RPMI8226 (cell line): ENCODE results near the gene LHX4.
"Not testable (repeated sequence)": the region's sequence is repeated elsewhere in the genome, so short reads cannot be mapped to it uniquely, and the experiment has no call there.

Experiments used
- DNase-seq: peaks from one replicate; pipeline ENCODE4 v3.0.0-alpha.2; 2015

Gene LHX4

DNA sequence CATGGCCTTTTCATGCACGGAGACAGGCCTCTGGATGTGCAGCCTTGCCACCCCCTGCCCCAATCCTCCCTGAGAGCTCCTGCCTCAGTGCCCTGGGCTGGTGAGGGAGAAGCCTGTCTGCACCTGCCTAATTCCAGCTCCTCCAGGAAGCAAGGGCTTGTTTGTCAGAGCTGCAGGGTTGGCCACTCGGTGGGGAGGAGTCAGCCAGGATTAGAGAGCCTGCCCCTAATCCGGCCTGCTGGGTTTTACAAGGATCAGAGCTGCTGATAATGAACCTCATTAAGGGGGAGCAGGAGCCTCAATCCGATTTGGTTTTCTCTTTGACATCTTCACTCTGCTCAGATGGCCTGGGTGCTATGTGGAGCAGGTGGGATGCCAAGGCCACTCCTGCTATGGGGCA, 31.9 kb upstream of the LHX4 start:
- DNase-seq, result no peak

DNA sequence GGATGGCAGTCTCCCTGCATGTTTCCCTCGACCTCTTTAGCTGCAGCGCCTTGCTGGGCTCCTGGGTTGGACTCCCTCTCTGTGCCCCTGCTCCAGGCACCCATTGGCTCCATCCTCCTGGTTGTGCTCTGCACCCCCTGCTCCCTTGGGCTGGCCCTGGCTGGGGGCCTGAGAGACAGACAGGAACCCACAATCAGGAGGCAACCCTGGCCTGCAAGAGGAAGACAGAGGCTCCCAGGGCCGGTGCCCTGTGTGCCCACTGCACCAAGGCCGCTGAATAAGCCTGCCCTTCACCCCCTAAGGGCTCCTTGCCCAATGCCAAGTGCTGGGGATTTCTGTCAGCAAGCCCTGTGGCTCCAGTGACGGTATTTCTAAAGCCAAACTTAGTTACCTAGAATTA, 31.5 kb upstream of the LHX4 start:
- DNase-seq, result no peak

DNA sequence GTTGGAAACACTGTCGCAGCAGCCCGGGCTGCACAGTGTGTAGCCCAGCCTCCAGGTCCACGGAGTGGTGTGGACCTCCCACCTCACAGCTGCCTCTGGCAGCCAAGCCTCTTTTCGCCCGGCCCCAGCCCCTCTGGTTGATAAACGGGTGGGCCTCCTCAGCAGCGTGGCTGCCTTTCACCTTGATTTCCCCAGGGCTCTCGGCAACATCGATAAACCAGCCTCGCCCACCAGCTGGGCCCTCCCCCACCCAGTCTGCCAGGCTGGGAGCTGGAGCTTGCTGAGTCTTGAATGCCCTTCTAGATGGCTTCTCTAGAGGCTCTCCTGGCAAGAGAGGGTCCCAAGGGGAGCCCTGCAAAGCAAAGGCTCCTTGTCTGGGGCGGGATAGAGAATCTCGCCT, 31.0 kb upstream of the LHX4 start:
- no peak for DNase-seq

DNA sequence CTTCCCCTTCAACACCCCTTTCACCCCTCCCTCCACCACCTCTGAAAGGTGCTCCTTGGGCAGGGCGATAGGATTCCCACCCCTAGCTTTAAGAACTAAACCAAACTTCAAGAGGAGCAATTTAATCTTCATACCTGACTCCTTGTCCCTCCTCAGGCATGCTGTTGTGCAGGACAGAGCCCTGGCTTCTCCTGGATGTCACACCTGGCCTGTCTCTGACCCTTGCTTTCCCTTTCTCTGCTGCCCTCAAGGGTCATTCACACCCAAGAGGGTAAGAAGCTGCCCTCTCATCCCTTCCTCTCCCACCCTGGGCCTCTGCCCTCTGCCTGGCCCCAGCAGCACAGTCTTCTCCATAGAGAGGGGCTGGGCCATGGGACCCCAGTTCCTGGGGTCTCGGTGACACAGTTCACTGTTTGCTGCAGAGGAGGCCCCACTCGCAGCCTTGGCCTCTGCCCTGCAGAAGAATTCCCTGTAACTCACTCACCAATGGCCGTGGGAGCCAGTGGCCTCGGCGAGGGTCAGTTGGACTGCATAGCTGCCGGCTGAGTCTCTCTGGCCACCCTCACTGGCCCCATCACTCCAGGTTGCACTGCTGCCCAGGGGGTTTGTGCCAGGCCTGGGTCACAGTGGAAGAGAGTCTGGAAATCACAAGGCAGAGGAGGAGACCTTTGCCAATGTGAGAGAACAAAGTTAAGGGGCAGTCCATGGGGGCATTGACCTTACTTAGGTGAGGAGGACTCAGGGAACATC, 28.4 kb upstream of the LHX4 start:
- DNase-seq, result no peak

DNA sequence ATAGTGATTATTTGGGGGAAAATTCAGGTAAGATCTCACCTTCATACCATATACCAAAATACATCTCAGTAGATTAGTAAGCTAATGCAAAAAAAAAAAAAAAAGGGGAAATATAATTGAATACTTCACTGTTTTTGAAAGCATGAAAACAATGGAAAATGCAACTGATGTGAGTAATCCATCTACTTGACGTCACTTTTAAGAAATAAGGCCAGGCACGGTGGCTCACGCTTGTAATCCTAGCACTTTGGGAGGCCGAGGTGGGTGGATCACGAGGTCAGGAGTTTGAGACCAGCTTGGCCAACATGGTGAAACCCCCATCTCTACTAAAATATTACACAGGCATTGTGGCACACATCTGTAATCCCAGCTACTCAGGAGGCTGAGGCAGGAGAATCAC, 27.5 kb upstream of the LHX4 start:
- not testable (repeated sequence) for DNase-seq

DNA sequence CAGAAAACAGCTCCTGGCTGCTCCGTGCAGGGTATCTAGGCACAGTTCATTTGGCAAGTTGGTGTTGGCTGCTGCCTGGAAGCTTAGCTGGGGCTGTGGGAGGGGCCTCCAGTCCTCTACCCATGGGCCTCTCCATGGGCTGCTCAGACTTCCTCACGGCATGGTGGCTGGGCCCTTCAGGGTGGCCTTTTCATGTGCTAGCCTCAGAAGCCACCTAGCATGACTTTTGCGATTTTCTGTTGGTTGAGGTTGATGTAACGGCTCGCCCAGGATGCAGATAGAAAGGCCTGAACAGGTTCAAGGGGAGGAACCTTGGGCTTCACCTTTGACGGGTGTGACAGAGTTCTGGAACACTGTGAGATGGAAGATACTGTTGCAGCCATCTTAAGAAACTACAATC, 25.8 kb upstream of the LHX4 start:
- DNase-seq, result no peak

DNA sequence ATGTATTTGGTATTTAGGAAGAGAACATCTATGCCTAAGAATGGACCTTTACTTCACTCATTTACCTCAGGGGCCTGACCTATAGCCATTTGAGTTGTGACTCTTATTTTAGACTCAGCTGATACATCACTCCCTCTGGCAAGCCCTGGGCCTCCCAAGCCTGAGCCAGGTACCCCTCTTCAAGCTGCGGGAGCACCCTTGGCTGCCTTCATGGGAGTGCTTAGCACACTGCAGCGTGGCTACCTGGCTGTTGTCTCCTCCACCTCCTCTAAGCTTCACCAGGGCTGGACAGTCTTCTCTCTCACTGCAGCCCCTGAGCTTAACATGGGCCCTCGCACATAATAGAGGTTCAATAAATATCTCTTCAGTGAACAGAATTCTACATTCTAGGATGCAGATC, 23.5 kb upstream of the LHX4 start:
- DNase-seq, result no peak

DNA sequence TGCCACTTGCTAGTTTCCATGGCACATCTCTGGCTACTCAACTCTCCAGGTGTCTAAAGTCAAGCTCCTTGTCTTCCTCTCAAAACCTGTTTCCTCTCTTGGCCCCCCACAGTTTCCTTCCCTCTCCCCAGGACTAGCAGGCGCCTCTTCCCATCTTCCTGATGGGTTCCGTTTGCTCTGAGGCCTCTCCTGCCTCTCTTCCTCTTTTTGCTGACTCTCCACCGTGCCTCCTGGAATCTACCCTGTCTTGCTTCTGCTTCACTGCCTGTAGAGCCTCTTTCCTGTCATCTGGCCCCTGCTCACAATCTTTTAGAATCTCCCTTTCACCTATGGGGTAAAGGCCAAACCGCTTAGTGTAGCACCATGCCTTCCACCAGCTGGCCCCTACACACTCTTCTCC, 21.8 kb upstream of the LHX4 start:
- DNase-seq, result no peak

- DNase-seq, result no peak
Measured at GRCh38 chr1:180210008-180210620, 19.9 kb upstream of the LHX4 start.

GRCh38 chr1:180211156-180211859, 18.8 kb upstream of the LHX4 start:
- DNase-seq, result no peak

- DNase-seq, result no peak
Measured at GRCh38 chr1:180211860-180212229, 18.2 kb upstream of the LHX4 start.

GRCh38 chr1:180213401-180214170, 16.5 kb upstream of the LHX4 start:
- peak; percentile 28 for DNase-seq

- no peak for DNase-seq
Measured at GRCh38 chr1:180215856-180216625, 14.0 kb upstream of the LHX4 start.

DNA sequence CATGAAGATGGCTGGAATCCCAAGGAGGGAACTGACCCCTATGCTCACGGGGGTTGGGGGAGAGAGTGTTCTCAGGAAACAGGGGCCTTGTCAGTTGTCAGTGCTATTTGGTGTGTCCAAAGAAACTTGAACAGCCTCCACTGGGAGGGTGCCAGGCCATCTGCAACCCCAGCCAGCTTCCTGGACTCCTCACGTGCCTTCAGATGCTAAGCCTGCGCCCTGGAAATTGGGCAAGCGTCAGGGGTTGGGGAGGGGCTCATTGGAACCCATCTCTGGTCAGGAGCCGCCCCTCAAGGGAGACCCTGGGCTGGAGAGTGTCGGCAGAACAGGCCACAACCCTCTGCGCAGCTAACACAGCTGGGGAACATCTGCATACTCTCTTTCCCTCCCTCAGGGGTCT, 13.1 kb upstream of the LHX4 start:
- DNase-seq, result no peak

- DNase-seq, result no peak
Measured at GRCh38 chr1:180218806-180219765, 11.0 kb upstream of the LHX4 start.

- no peak for DNase-seq
Measured at GRCh38 chr1:180219776-180220175, 10.3 kb upstream of the LHX4 start.

- DNase-seq, result no peak
Measured at GRCh38 chr1:180221462-180221861, 8.6 kb upstream of the LHX4 start.

- DNase-seq, result no peak
Measured at GRCh38 chr1:180224902-180225301, 5.2 kb upstream of the LHX4 start.

DNA sequence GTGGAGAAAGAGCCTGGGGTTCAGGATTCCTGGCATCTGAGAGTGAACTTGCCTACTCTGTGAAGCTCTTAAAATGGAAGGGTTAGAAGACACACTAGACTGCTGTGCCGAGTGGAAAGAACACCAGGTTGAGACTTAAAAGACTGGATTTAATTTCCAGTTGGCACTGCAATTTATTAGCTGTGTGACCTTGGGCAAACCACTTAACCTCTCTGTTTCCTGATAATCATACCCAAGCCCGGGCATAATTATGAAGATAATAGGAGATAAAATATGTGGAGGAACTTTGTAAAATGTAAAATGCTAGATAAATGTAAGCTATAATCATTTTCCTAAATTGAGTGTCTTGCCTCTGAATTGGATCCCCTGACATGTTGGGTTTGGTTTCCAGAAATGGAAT, 4.7 kb upstream of the LHX4 start:
- DNase-seq, result no peak

- no peak for DNase-seq
Measured at GRCh38 chr1:180227861-180228647, 2.0 kb upstream of the LHX4 start.
